ENCODE results near the gene KRT12. TPM values are rescaled to one million over a fixed set of nuclear protein-coding genes. Genes with fewer than 3 reads are reported as not detected.

Gene KRT12
- total and polyA plus RNA-seq, 2 of the 4 experiments (the other 2 are of a cell fraction): not detected

DNA sequence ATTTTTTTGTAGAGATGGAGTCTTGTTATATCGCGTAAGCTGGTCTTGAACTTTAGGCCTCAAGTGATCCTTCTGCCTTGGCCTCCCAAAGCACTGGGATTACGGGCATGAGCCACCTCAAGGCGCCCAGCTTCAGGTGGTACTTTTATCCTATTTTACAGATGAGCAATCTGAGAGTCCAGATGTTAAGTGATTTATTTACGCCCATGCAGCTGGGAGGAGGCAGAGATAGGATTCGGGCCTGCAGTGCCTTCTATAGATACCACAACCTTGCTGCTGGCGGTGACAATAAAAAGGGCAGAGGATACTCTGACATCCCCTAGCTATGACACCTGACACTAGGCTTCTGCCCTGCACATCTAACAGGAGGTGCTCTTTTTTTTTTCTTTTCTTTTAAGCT lies 4.3 kb upstream of the KRT12 start:
- Histone ChIP-seq H2BK5ac (ENCODE audit: low read depth, low read length, poor library complexity, severe bottlenecking) (no peak overlapping the region), H3K9me3 (ENCODE audit: control insufficient read depth, insufficient read depth, low read length) (no peaks in the 10 kb centered on the region), H2AK9ac (replicated peaks; ENCODE audit: low read depth, low read length, poor library complexity) (no peak overlapping the region), H2BK120ac (ENCODE audit: low read depth, low read length) (no peak overlapping the region), H4K91ac (ENCODE audit: insufficient read depth, low read depth, low read length) (no peak overlapping the region), H3K23ac (ENCODE audit: low read depth, low read length) (no peak overlapping the region), H4K8ac (ENCODE audit: low read depth in 2 of 2, low read length in 2 of 2) (no peak overlapping the region), H3K14ac (replicated peaks; ENCODE audit: low read depth, low read length) (no peak overlapping the region), H4K20me1 (ENCODE audit: insufficient read depth, low read length) (no peaks in the 10 kb centered on the region), H3K18ac (ENCODE audit: low read depth, low read length) (no peak overlapping the region), H3K4me1 (ENCODE audit: control insufficient read depth, insufficient read depth, low read length) (peaks cover 2% of the 10 kb centered on the region), H3K4me3 (ENCODE audit: insufficient read depth, low read depth, low read length) (no peak overlapping the region), H3K79me1 (ENCODE audit: low read depth in 1 of 2, low read length in 2 of 2) (no peaks in the 10 kb centered on the region), H3K36me3 (ENCODE audit: control insufficient read depth, insufficient read depth, low read length) (no peaks in the 10 kb centered on the region), H3K56ac (ENCODE audit: extremely low read depth, insufficient read depth, low read length) (no peak overlapping the region), H3K9me1 (ENCODE audit: insufficient read depth, low read length) (no peaks in the 10 kb centered on the region), H2AK5ac (ENCODE audit: low read depth, low read length) (no peak overlapping the region), H4K5ac (ENCODE audit: low read depth, low read length) (no peak overlapping the region), H2BK20ac (ENCODE audit: low read depth, low read length) (no peak overlapping the region), H3K4ac (ENCODE audit: low read depth, low read length) (no peak overlapping the region), H3K9ac (ENCODE audit: low read depth, low read length) (no peak overlapping the region), H2AFZ (replicated peaks; ENCODE audit: low read length, poor library complexity) (no peak overlapping the region), H2BK15ac (ENCODE audit: low read depth, low read length) (no peak overlapping the region), H3K27me3 (ENCODE audit: control insufficient read depth, insufficient read depth, low read length) (no peaks in the 10 kb centered on the region; the same call in 1 of the 2 replicates), H3K27ac (ENCODE audit: insufficient read depth, low read length) (no peak overlapping the region), H3K4me2 (ENCODE audit: low read depth, low read length) (no peak overlapping the region)
- intact Hi-C loops (cut with micrococcal nuclease): no loop called here
- in situ Hi-C loops (cut with MboI; ENCODE audit: low sequenced_read_pairs): no loop called here
- no peak for TF ChIP-seq BHLHE40 (IDR thresholded peaks at IDR 0.05; ENCODE audit: low read depth, low read length)
- no peak for TF ChIP-seq ELK1 (IDR thresholded peaks at IDR 0.05; ENCODE audit: borderline replicate concordance, low read depth, low read length)
- no peak for TF ChIP-seq CEBPB (IDR thresholded peaks at IDR 0.05; ENCODE audit: low read depth, low read length)
- no peak for TF ChIP-seq RFX5 (IDR thresholded peaks at IDR 0.05; ENCODE audit: low read depth, low read length)
- dilution Hi-C loops (cut with HindIII; ENCODE audit: low sequenced_read_pairs, unreplicated experiment): no loop called here
- POLR2A ChIA-PET (ENCODE audit: unreplicated experiment): no interaction called here
- BruUV-seq (replicated peaks): no TSS peak
- CTCF ChIA-PET: no interaction called here
- WGBS, 2 experiments (ENCODE audit: extremely low coverage in 2 of 2, insufficient read length in 1 of 2): 100% methylated on average over 1 of the region's 7 CpGs; no CpG with 5 or more reads in 1 of the 2 experiments
- DNase-seq (no peak), ATAC-seq (ENCODE audit: low read depth) (no peak)

Data from IMR-90 (cell line).